HG03354 (cell line): ENCODE results near the gene APOO.

Experiments used
- ATAC-seq: cut with Tn5 transposase; IDR thresholded peaks from one replicate; pipeline ENCODE4 v1.9.1; 2021; ENCODE audit warnings: mild to moderate bottlenecking; ENCODE audit not compliant: unreplicated experiment, poor library complexity, severe bottlenecking

The APOO gene

DNA sequence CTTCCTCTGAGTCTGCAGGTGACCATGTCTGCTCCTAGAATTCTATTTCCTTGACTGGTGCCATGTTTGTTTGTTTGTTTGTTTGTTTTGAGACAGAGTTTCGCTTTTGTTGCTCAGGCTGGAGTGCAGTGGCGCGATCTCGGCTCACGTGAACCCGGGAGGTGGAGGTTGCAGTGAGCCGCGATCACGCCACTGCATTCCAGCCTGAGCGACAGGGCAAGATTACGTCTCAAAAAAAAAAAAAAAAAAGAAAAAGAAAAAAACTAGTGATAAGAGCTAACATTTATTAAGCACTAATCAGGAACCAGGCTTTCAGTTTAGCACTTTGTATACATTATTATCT, 117.6 kb downstream of the APOO start:
- ATAC-seq = no peak

GRCh38 chrX:23789386-23790154, 118.2 kb downstream of the APOO start:
- no peak for ATAC-seq

- no peak for ATAC-seq
Observed at GRCh38 chrX:23788946-23789345, 118.8 kb downstream of the APOO start.

- ATAC-seq = peak; percentile 76
Observed at GRCh38 chrX:23788521-23788920, 119.2 kb downstream of the APOO start.

GRCh38 chrX:23787745-23788118, 120.0 kb downstream of the APOO start:
- ATAC-seq = no peak

DNA sequence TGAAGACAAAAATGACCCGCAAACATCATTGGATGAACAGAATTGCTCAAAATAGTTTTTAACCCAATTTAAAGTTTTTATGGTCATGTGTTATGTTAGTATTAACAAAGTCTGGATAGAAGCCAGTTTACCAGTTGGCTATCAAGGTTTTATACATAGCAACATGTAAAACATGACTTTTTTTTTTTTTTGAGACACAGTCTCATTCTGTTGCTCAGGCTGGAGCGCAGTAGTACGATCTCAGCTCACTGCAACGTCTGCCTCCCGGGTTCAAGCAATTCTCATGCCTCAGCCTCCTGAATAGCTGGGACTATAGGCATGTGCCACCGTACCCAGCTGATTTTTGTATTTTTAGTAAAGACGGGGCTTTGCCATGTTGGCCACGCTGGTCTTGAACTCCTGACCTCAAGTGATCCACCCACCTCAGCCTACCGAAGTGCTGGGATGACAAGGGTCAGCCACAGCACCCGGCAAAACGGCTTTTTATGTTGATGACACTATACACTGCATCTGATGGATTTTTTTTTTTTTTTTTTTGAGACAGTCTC, 121.4 kb downstream of the APOO start:
- no peak for ATAC-seq

DNA sequence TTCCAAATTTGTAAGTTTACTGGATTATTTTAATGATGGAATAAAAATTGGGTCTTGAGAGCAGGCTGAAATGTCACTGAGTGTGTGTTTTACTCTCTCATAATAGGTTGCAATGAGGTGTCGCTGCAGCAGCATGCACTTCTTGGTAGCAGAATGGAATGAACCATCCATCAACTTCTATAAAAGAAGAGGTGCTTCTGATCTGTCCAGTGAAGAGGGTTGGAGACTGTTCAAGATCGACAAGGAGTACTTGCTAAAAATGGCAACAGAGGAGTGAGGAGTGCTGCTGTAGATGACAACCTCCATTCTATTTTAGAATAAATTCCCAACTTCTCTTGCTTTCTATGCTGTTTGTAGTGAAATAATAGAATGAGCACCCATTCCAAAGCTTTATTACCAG, 122.2 kb downstream of the APOO start:
- no peak for ATAC-seq

GRCh38 chrX:23784470-23785331, 123.0 kb downstream of the APOO start:
- ATAC-seq = no peak

- ATAC-seq = no peak
Observed at GRCh38 chrX:23783589-23784469, 123.9 kb downstream of the APOO start.
